HL-60 (cell line): ENCODE data around the gene GSTA4.

ENCODE experiments used
- DNase-seq, 2 experiments: peaks; one replicate each; pipeline ENCODE4 v3.0.0-alpha.2; 2010 to 2020; ENCODE audit warnings: low read depth in 1 of 2, low spot score in 1 of 2
- H3K27ac ChIP-seq: fragments of 250-450 bp; sonication (Bioruptor Pico); replicated peaks from 2 replicates; pipeline ENCODE4 v1.5.1; 2020; ENCODE audit warnings: mild to moderate bottlenecking, moderate library complexity
- H3K27me3 ChIP-seq: fragments of 250-450 bp; sonication (Bioruptor Pico); 2 replicates; pipeline ENCODE4 v1.5.1; 2021; ENCODE audit warnings: mild to moderate bottlenecking, moderate library complexity; ENCODE audit not compliant: insufficient read depth, poor library complexity, severe bottlenecking
- H3K4me3 ChIP-seq: replicated peaks from 2 replicates; pipeline ENCODE4 v1.5.1; 2011; ENCODE audit warnings: mild to moderate bottlenecking, control low read depth, low read length; ENCODE audit not compliant: insufficient read depth
- GABPA ChIP-seq: IDR thresholded peaks from 2 replicates; pipeline ENCODE4 v1.6.1; 2012; ENCODE audit warnings: low read depth
- POLR2AphosphoS5 ChIP-seq: IDR thresholded peaks from 2 replicates; pipeline ENCODE4 v1.6.1; 2012; ENCODE audit warnings: low read depth
- SPI1 ChIP-seq: IDR thresholded peaks from 2 replicates; pipeline ENCODE4 v1.6.1; 2012; ENCODE audit warnings: low read depth, mild to moderate bottlenecking, borderline replicate concordance
- TF ChIP-seq, protein P1 (sequence below): IDR thresholded peaks from 2 replicates; pipeline ENCODE4 v1.6.1; 2012; ENCODE audit warnings: low read depth; ENCODE audit not compliant: insufficient replicate concordance
- TF ChIP-seq, protein P2 (sequence below): IDR thresholded peaks from one replicate; pipeline ENCODE4 v1.5.1; 2011; ENCODE audit warnings: low read length, control low read depth, inconsistent platforms; ENCODE audit not compliant: insufficient read depth

Gene GSTA4

DNA sequence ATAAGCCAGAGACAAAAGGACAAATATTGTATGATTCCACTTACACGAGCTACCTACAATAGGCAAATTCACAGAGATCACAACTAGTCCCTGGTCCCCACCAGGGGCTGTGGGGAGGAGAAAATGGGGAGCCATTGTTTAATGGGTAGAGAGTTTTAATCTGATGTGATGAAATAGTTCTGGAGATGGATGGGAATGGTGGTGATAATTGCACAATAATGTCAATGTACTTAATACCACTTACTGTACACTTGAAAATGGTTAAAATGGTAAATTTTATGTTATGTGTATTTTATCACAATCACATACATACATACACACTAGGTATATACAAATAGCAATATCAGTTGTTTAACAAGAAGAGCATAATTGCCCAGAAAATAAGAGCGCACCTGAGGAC lies 61.3 kb downstream of the GSTA4 start:
- H3K4me3 ChIP-seq: no peak overlapping the region
- H3K27ac ChIP-seq: no peak overlapping the region
- no peak for DNase-seq
- TF ChIP-seq POLR2AphosphoS5: no peak
- no peak for TF ChIP-seq SPI1
- TF ChIP-seq, protein P1, sequence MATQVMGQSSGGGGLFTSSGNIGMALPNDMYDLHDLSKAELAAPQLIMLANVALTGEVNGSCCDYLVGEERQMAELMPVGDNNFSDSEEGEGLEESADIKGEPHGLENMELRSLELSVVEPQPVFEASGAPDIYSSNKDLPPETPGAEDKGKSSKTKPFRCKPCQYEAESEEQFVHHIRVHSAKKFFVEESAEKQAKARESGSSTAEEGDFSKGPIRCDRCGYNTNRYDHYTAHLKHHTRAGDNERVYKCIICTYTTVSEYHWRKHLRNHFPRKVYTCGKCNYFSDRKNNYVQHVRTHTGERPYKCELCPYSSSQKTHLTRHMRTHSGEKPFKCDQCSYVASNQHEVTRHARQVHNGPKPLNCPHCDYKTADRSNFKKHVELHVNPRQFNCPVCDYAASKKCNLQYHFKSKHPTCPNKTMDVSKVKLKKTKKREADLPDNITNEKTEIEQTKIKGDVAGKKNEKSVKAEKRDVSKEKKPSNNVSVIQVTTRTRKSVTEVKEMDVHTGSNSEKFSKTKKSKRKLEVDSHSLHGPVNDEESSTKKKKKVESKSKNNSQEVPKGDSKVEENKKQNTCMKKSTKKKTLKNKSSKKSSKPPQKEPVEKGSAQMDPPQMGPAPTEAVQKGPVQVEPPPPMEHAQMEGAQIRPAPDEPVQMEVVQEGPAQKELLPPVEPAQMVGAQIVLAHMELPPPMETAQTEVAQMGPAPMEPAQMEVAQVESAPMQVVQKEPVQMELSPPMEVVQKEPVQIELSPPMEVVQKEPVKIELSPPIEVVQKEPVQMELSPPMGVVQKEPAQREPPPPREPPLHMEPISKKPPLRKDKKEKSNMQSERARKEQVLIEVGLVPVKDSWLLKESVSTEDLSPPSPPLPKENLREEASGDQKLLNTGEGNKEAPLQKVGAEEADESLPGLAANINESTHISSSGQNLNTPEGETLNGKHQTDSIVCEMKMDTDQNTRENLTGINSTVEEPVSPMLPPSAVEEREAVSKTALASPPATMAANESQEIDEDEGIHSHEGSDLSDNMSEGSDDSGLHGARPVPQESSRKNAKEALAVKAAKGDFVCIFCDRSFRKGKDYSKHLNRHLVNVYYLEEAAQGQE: no peak
- TF ChIP-seq, protein P2, sequence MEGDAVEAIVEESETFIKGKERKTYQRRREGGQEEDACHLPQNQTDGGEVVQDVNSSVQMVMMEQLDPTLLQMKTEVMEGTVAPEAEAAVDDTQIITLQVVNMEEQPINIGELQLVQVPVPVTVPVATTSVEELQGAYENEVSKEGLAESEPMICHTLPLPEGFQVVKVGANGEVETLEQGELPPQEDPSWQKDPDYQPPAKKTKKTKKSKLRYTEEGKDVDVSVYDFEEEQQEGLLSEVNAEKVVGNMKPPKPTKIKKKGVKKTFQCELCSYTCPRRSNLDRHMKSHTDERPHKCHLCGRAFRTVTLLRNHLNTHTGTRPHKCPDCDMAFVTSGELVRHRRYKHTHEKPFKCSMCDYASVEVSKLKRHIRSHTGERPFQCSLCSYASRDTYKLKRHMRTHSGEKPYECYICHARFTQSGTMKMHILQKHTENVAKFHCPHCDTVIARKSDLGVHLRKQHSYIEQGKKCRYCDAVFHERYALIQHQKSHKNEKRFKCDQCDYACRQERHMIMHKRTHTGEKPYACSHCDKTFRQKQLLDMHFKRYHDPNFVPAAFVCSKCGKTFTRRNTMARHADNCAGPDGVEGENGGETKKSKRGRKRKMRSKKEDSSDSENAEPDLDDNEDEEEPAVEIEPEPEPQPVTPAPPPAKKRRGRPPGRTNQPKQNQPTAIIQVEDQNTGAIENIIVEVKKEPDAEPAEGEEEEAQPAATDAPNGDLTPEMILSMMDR: no peak
- no peak for TF ChIP-seq GABPA
- H3K27me3 ChIP-seq: no peaks in the 10 kb centered on the region

DNA sequence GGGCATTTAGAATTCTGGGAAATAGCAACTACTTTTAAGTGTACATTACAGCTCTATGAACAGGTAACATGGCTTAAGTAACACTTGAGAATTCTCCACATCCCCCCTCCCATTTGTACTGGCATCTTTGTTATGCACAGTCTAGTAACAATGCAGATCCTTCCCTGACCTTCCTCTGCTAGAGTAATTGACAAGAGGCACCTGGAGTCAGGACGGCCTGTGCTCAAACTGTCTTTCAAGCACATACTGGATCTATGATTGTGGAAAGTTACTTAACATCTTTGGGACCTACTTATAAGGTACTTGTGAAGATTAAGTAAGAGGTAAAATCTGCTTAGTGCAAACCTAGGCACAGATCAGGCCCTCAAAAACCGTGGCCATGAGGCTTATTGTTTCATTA lies 63.7 kb downstream of the GSTA4 start:
- no peak overlapping the region for H3K27ac ChIP-seq
- no peak overlapping the region for H3K4me3 ChIP-seq
- TF ChIP-seq, protein P1: no peak
- TF ChIP-seq SPI1: no peak
- no peak for TF ChIP-seq POLR2AphosphoS5
- TF ChIP-seq, protein P2: no peak
- TF ChIP-seq GABPA: no peak
- no peak for DNase-seq
- peaks cover 2% of the 10 kb centered on the region for H3K27me3 ChIP-seq

DNA sequence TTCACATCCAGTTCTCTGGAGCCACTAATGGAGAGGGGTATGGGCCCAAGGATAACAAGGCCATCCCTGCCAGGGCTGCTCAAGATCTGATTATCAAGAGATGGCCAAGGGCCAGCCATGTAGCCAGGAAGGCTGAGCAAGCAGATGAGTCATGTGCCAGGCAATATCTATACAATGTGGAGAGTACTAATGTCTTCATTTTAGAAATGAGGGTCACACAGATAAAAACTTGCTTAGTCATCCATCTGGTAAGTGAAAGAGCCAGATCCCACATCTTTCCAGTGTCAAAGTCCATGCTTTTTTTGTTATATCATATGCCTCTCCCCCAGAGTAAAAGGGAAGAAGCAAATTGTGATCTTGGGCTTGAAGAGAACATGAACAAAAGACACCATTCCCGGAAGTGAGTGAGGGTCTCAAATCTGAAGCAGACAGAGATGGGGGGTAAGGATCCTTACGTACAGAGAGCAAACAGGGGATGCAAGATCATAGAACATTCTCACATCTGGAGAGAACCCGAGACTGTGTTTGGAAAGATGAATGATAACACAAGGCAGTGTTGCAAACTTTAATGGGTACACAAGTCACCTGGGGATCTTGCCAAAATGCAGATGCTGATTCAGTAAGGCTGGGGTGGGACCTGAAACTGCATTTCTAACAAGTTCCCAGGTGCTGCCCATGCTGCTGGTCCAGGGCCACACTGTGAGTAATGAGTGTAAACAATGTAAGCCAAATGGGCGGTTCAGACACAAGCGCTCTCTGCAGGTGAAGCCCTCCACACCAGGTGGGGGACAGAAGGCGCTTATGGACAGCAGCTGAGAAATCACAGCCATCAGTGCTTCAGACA lies 65.5 kb downstream of the GSTA4 start:
- no peak overlapping the region for H3K27ac ChIP-seq
- TF ChIP-seq POLR2AphosphoS5 (no peak), SPI1 (no peak), GABPA (no peak)
- TF ChIP-seq, protein P1: no peak
- TF ChIP-seq, protein P2: no peak
- no peak for DNase-seq

More for the DNA sequence above, 65.5 kb downstream of the GSTA4 start:
- Histone ChIP-seq H3K27me3 (peaks cover 2% of the 10 kb centered on the region), H3K4me3 (no peak overlapping the region)
